GM23248 (cell line): ENCODE data around the gene USP40. TPM values are rescaled to one million over a fixed set of nuclear protein-coding genes. Genes with fewer than 3 reads are reported as not detected.

Experiments used
- DNase-seq: peaks from one replicate; pipeline ENCODE4 v3.0.0-alpha.2; 2015
- H2AFZ ChIP-seq: fragments of 200-600 bp; sonication (generic); 2 replicates; pipeline ENCODE4 v1.6.1; 2016; ENCODE audit warnings: antibody characterized with exemption
- H3F3A ChIP-seq: fragments of 200-600 bp; sonication (generic); 2 replicates; pipeline ENCODE4 v1.6.1; 2016; ENCODE audit warnings: mild to moderate bottlenecking, antibody characterized with exemption, mixed run types; ENCODE audit not compliant: insufficient read depth
- H3K27ac ChIP-seq: fragments of 200-600 bp; sonication (generic); 2 replicates; pipeline ENCODE4 v1.5.1; 2016; ENCODE audit warnings: mild to moderate bottlenecking
- H3K27me3 ChIP-seq: fragments of 200-600 bp; sonication (generic); replicated peaks from 2 replicates; pipeline ENCODE4 v1.6.1; 2016; ENCODE audit warnings: mild to moderate bottlenecking; ENCODE audit not compliant: insufficient read depth
- H3K36me3 ChIP-seq: fragments of 200-600 bp; sonication (generic); 2 replicates; pipeline ENCODE4 v1.6.1; 2016; ENCODE audit warnings: low read depth, mild to moderate bottlenecking
- H3K4me1 ChIP-seq: fragments of 200-600 bp; sonication (generic); 2 replicates; pipeline ENCODE4 v1.6.1; 2016; ENCODE audit warnings: mild to moderate bottlenecking; ENCODE audit not compliant: insufficient read depth
- H3K4me2 ChIP-seq: fragments of 200-600 bp; sonication (generic); one replicate; pipeline ENCODE4 v1.6.1; 2016; ENCODE audit warnings: mild to moderate bottlenecking; ENCODE audit not compliant: unreplicated experiment
- H3K4me3 ChIP-seq: fragments of 200-600 bp; sonication (generic); 2 replicates; pipeline ENCODE4 v1.5.1; 2016; ENCODE audit warnings: mild to moderate bottlenecking
- H3K79me2 ChIP-seq: fragments of 200-600 bp; sonication (generic); 2 replicates; pipeline ENCODE4 v1.6.1; 2016; ENCODE audit warnings: mild to moderate bottlenecking; ENCODE audit not compliant: insufficient read depth
- H3K9ac ChIP-seq: fragments of 200-600 bp; sonication (generic); 2 replicates; pipeline ENCODE4 v1.6.1; 2016; ENCODE audit warnings: mild to moderate bottlenecking
- H3K9me2 ChIP-seq: fragments of 200-600 bp; sonication (generic); 2 replicates; pipeline ENCODE4 v1.6.1; 2016; ENCODE audit warnings: mixed run types, mild to moderate bottlenecking, moderate library complexity; ENCODE audit not compliant: insufficient read depth
- H3K9me3 ChIP-seq: fragments of 200-600 bp; sonication (generic); one replicate; pipeline ENCODE4 v1.6.1; 2017; ENCODE audit warnings: low read depth
- H4K20me1 ChIP-seq: fragments of 200-600 bp; sonication (generic); 2 replicates; pipeline ENCODE4 v1.6.0; 2016; ENCODE audit not compliant: insufficient read depth
- EZH2 ChIP-seq: fragments of 200-600 bp; sonication (generic); IDR thresholded peaks from 2 replicates; pipeline ENCODE4 v1.6.1; 2018; ENCODE audit warnings: antibody characterized with exemption, mild to moderate bottlenecking; ENCODE audit not compliant: insufficient read depth, poor library complexity, severe bottlenecking
- EZH2phosphoT487 ChIP-seq: fragments of 200-600 bp; sonication (generic); IDR thresholded peaks from 2 replicates; pipeline ENCODE4 v1.6.1; 2018; ENCODE audit warnings: antibody characterized with exemption, moderate library complexity, mild to moderate bottlenecking, low read depth; ENCODE audit not compliant: insufficient read depth
- WGBS, 2 experiments: methylation state at CpG; one replicate each; pipeline ENCODE4 v1.1.6; 2015 to 2017; ENCODE audit warnings: low lambda C conversion rate in 2 of 2, low coverage in 1 of 2; ENCODE audit errors: missing lambda C conversion rate in 2 of 2; 5-methylcytosine and 5-hydroxymethylcytosine counted together
- in situ Hi-C: fragments of 300-500 bp; cut with MboI; formaldehyde crosslinking; loops from 2 replicates; pipeline ENCODE4 v1.15.0; 2020
- polyA plus RNA-seq: library from polyadenylated mRNA; unstranded; fragments of >200 nt; fragmentation: Nextera tagmentation; extraction: Ambion mirVana; gene quantifications from 2 replicates; pipeline ENCODE4 v1.2.1, GENCODE V29; 2016
- total RNA-seq: library from RNA; depleted of rRNA; stranded (reverse); fragments of >200 nt; shearing (Covaris generic); gene quantifications from 2 replicates; pipeline ENCODE4 v1.2.3, GENCODE V29; 2014

Gene USP40
- total and polyA plus RNA-seq, 2 experiments from 2014 or later, result 25.1 to 31.0 TPM

DNA sequence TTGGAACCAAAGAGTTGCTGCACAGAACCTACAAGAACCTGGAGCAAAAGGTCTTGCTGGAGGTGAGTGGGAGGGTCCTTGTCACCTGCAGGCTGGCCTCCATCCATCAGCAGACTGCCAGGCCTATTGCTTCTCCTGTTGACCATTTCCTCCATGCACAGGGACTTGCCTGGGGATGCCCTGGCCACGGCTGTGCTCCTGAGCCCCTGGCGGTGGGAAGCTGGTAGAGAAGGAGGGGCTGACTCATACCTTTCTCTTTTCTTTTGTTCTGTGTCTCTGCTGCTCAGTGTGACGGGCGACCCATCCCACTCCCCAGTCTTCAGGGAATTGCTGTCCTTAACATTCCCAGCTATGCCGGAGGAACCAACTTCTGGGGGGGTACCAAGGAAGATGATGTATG is 109.6 kb downstream of the USP40 start:
- DNase-seq, result no peak
- Histone ChIP-seq H3K9me3 (no peaks in the 10 kb centered on the region), H4K20me1 (no peaks in the 10 kb centered on the region), H3K36me3 (no peaks in the 10 kb centered on the region), H3K9me2 (no peaks in the 10 kb centered on the region), H2AFZ (no peak overlapping the region), H3K4me2 (no peak overlapping the region), H3K4me3 (no peak overlapping the region), H3K27ac (no peak overlapping the region), H3K27me3 (no peaks in the 10 kb centered on the region), H3F3A (no peaks in the 10 kb centered on the region), H3K79me2 (no peaks in the 10 kb centered on the region), H3K9ac (no peak overlapping the region), H3K4me1 (no peaks in the 10 kb centered on the region)
- 75 to 90% methylated on average over 5 of the region's 5 CpGs for WGBS, 2 experiments
- in situ Hi-C loops, result loop anchor here (10.0 kb wide), 1 partner anchor 258 kb away; the partner anchor contains the start of genes UGT1A4 and UGT1A5
- TF ChIP-seq EZH2 (no peak), EZH2phosphoT487 (no peak)

GRCh38 chr2:233456111-233456510 is 110.5 kb downstream of the USP40 start:
- H3K4me2 ChIP-seq, result no peak overlapping the region
- H3K4me3 ChIP-seq, result no peak overlapping the region
- DNase-seq, result no peak
- 96% methylated on average over 11 of the region's 11 CpGs for WGBS, 2 experiments
- no peak overlapping the region for H2AFZ ChIP-seq
- in situ Hi-C loops, result loop anchor here (10.0 kb wide), 1 partner anchor 259 kb away; the partner anchor contains the start of genes UGT1A4 and UGT1A5
- H3K4me1 ChIP-seq, result no peaks in the 10 kb centered on the region
- no peak overlapping the region for H3K27ac ChIP-seq
- no peak overlapping the region for H3K9ac ChIP-seq
- no peaks in the 10 kb centered on the region for H3K36me3 ChIP-seq
- H4K20me1 ChIP-seq, result no peaks in the 10 kb centered on the region
- no peaks in the 10 kb centered on the region for H3F3A ChIP-seq
- H3K9me2 ChIP-seq, result no peaks in the 10 kb centered on the region
- H3K79me2 ChIP-seq, result no peaks in the 10 kb centered on the region
- H3K9me3 ChIP-seq, result no peaks in the 10 kb centered on the region
- no peak for TF ChIP-seq EZH2
- TF ChIP-seq EZH2phosphoT487, result no peak
- no peaks in the 10 kb centered on the region for H3K27me3 ChIP-seq

DNA sequence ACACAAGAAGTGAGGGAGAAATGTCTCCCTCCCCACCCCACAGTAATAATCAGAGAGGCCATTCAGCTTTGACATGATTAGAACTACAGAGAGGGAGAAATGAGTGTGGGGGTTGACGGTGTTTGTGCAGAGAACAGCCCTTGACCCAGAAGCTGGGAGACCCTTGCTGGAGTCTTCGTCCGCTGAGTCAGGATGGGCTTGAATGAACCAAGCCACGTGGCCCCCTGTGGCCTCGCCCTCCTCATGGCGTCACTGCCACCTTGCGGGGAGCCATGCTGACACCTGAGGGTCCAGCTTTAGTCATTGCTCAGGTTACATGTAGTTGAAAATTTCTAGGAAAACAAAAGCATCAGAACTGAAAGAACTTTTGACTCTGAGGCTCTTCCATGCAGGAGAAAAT is 111.1 kb downstream of the USP40 start:
- TF ChIP-seq EZH2phosphoT487, result no peak
- TF ChIP-seq EZH2, result no peak
- Histone ChIP-seq H2AFZ (no peak overlapping the region), H3K27me3 (no peaks in the 10 kb centered on the region), H3K4me1 (no peaks in the 10 kb centered on the region), H3K9ac (no peak overlapping the region), H3K4me2 (no peak overlapping the region), H3K9me2 (no peaks in the 10 kb centered on the region), H3K4me3 (no peak overlapping the region), H3K27ac (no peak overlapping the region), H3K36me3 (no peaks in the 10 kb centered on the region), H4K20me1 (no peaks in the 10 kb centered on the region), H3K79me2 (no peaks in the 10 kb centered on the region), H3K9me3 (no peaks in the 10 kb centered on the region), H3F3A (no peaks in the 10 kb centered on the region)
- no peak for DNase-seq
- 94 to 97% methylated on average over 7 of the region's 7 CpGs for WGBS, 2 experiments
- in situ Hi-C loops, result loop anchor here (10.0 kb wide), 1 partner anchor 259 kb away; the partner anchor contains the start of genes UGT1A4 and UGT1A5

DNA sequence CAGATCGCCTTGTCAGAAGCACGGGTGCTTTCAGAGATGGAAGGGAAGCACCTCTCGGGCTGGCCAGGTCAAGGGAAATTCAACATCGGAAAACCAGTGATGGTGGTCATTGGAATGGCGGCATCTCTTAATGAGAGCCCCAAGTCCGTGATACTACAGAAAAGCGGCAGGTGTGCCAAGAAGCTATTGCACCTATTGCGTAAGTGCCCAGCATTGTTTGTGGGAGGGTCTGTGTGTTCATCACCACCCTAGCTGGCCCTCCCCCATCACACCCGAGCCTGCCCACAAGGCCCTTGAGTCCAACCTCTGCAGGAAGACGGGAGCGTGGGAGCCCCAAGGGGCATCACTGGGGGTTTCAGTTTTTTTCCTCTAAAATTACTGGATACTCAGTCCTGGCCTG is 111.6 kb downstream of the USP40 start:
- in situ Hi-C loops, result loop anchor here (10.0 kb wide), 1 partner anchor 260 kb away; the partner anchor contains the start of genes UGT1A4 and UGT1A5

GRCh38 chr2:233453916-233454315 is 112.7 kb downstream of the USP40 start:
- in situ Hi-C loops, result loop anchor here (10.0 kb wide), 1 partner anchor 261 kb away; the partner anchor contains the start of genes UGT1A4 and UGT1A5
- TF ChIP-seq EZH2 (no peak), EZH2phosphoT487 (no peak)
- 96 to 97% methylated on average over 8 of the region's 8 CpGs for WGBS, 2 experiments

More for the DNA sequence above, 111.6 kb downstream of the USP40 start:
- no peak overlapping the region for H3K27ac ChIP-seq
- TF ChIP-seq EZH2phosphoT487 (no peak), EZH2 (no peak)
- H3K36me3 ChIP-seq, result no peaks in the 10 kb centered on the region
- no peaks in the 10 kb centered on the region for H3K79me2 ChIP-seq
- no peaks in the 10 kb centered on the region for H3K9me2 ChIP-seq
- H4K20me1 ChIP-seq, result no peaks in the 10 kb centered on the region
- no peak for DNase-seq
- no peak overlapping the region for H3K9ac ChIP-seq
- no peak overlapping the region for H2AFZ ChIP-seq
- no peak overlapping the region for H3K4me2 ChIP-seq
- no peaks in the 10 kb centered on the region for H3F3A ChIP-seq
- 88 to 93% methylated on average over 11 of the region's 11 CpGs for WGBS, 2 experiments
- H3K4me1 ChIP-seq, result no peaks in the 10 kb centered on the region
- H3K27me3 ChIP-seq, result no peaks in the 10 kb centered on the region
- H3K4me3 ChIP-seq, result no peak overlapping the region
- H3K9me3 ChIP-seq, result no peaks in the 10 kb centered on the region

More at GRCh38 chr2:233453916-233454315, 112.7 kb downstream of the USP40 start:
- Histone ChIP-seq H3K9me2 (no peaks in the 10 kb centered on the region), H3K9ac (no peak overlapping the region), H3F3A (no peaks in the 10 kb centered on the region), H3K4me3 (no peak overlapping the region), H3K9me3 (no peaks in the 10 kb centered on the region), H4K20me1 (no peaks in the 10 kb centered on the region), H2AFZ (no peak overlapping the region), H3K79me2 (no peaks in the 10 kb centered on the region), H3K36me3 (no peaks in the 10 kb centered on the region), H3K27me3 (no peaks in the 10 kb centered on the region), H3K27ac (no peak overlapping the region), H3K4me1 (no peaks in the 10 kb centered on the region), H3K4me2 (no peak overlapping the region)
- no peak for DNase-seq
